ENCODE data around the gene ITIH3.
A peak's percentile ranks its signal among the peaks of the same experiment; 100 is the strongest.
"Not testable (repeated sequence)": the region's sequence is repeated elsewhere in the genome, so short reads cannot be mapped to it uniquely, and the experiment has no call there.

Gene ITIH3

GRCh38 chr3:52794612-52795099 lies at the start of gene ITIH3:
Gene ITIH3, plus strand, starts transcription at chr3:52794796. Its CDS starts 8 bp downstream, at chr3:52794804.
- DNase-seq (ENCODE audit: low read depth): no peak

GRCh38 chr3:52752045-52752660 lies 42.4 kb upstream of the ITIH3 start:
- DNase-seq (ENCODE audit: low read depth): no peak

- no peak for DNase-seq (ENCODE audit: low read depth)
Measured at GRCh38 chr3:52754373-52754772, 40.2 kb upstream of the ITIH3 start.

- DNase-seq (ENCODE audit: low read depth): no peak
Measured at GRCh38 chr3:52756141-52756540, 38.5 kb upstream of the ITIH3 start.

GRCh38 chr3:52763466-52763865 lies 31.1 kb upstream of the ITIH3 start:
- no peak for DNase-seq (ENCODE audit: low read depth)

- no peak for DNase-seq (ENCODE audit: low read depth)
Measured at GRCh38 chr3:52769786-52770455, 24.7 kb upstream of the ITIH3 start.

GRCh38 chr3:52770496-52771333 lies 23.9 kb upstream of the ITIH3 start, which contains the start of gene NEK4:
Gene NEK4, minus strand, starts transcription at chr3:52770940. Its CDS starts 194 bp downstream, at chr3:52770746.
- peak; percentile 63 for DNase-seq (ENCODE audit: low read depth)

- no peak for DNase-seq (ENCODE audit: low read depth)
Measured at GRCh38 chr3:52771334-52771681, 23.3 kb upstream of the ITIH3 start.

GRCh38 chr3:52771702-52772101 lies 22.9 kb upstream of the ITIH3 start:
- DNase-seq (ENCODE audit: low read depth): no peak

GRCh38 chr3:52773361-52774065 lies 21.1 kb upstream of the ITIH3 start:
- DNase-seq (ENCODE audit: low read depth): no peak

- DNase-seq (ENCODE audit: low read depth): no peak
Measured at GRCh38 chr3:52774066-52774713, 20.4 kb upstream of the ITIH3 start.

GRCh38 chr3:52774901-52775864 lies 19.4 kb upstream of the ITIH3 start:
- no peak for DNase-seq (ENCODE audit: low read depth)

GRCh38 chr3:52775877-52776276 lies 18.7 kb upstream of the ITIH3 start:
- DNase-seq (ENCODE audit: low read depth): no peak

- not testable (repeated sequence) for DNase-seq (ENCODE audit: low read depth)
Measured at GRCh38 chr3:52776486-52776885, 18.1 kb upstream of the ITIH3 start.

- DNase-seq (ENCODE audit: low read depth): no peak
Measured at GRCh38 chr3:52777127-52777958, 17.3 kb upstream of the ITIH3 start, which contains the start of gene ITIH1. Gene ITIH1, plus strand, starts transcription at chr3:52777599. Its CDS starts 17 bp downstream, at chr3:52777616.

GRCh38 chr3:52777959-52778805 lies 16.4 kb upstream of the ITIH3 start:
- DNase-seq (ENCODE audit: low read depth): no peak

- DNase-seq (ENCODE audit: low read depth): no peak
Measured at GRCh38 chr3:52779011-52779836, 15.4 kb upstream of the ITIH3 start.

Data from HS-5 (cell line).